Fibroblast of lung (primary cell): ENCODE measurements around the gene RNF14. TPM values are rescaled to one million over a fixed set of nuclear protein-coding genes. Genes with fewer than 3 reads are reported as not detected.
"Not testable (repeated sequence)": the region's sequence is repeated elsewhere in the genome, so short reads cannot be mapped to it uniquely, and the experiment has no call there.

Experiments
- DNase-seq, 2 donors: peaks; one replicate each; pipeline versions ENCODE4 v3.0.0 to v3.0.0-alpha.2; 2010; ENCODE audit warnings: low read depth in 2 of 2
- H2AFZ ChIP-seq: 2 replicates; pipeline ENCODE4 v1.5.1; 2012; ENCODE audit warnings: low read length, control low read depth, inconsistent platforms
- H3K27ac ChIP-seq: 2 replicates; pipeline ENCODE4 v1.5.1; 2011; ENCODE audit warnings: low read length, control low read depth; ENCODE audit not compliant: insufficient read depth
- H3K27me3 ChIP-seq: 2 replicates; pipeline ENCODE4 v1.5.1; 2011; ENCODE audit warnings: mild to moderate bottlenecking, low read length; ENCODE audit not compliant: control insufficient read depth, insufficient read depth
- H3K36me3 ChIP-seq: 2 replicates; pipeline ENCODE4 v1.5.1; 2011; ENCODE audit warnings: low read length; ENCODE audit not compliant: control insufficient read depth, insufficient read depth
- H3K4me1 ChIP-seq: 2 replicates; pipeline ENCODE4 v1.5.1; 2011; ENCODE audit warnings: low read length; ENCODE audit not compliant: control insufficient read depth, insufficient read depth; ENCODE audit errors: extremely low read depth
- H3K4me2 ChIP-seq: 2 replicates; pipeline ENCODE4 v1.5.1; 2011; ENCODE audit warnings: low read length, control low read depth; ENCODE audit not compliant: insufficient read depth; ENCODE audit errors: extremely low read depth
- H3K4me3 ChIP-seq, 4 experiments: fragments of 200-600 bp in 1 of 4; sonication (generic) in 1 of 4; replicated peaks in 1 of 4; 2 replicates each; pipeline ENCODE4 v1.5.1; 2011 to 2016; ENCODE audit warnings: low read length in 4 of 4, low read depth in 3 of 4, mild to moderate bottlenecking in 3 of 4, control low read depth in 2 of 4, inconsistent platforms in 1 of 4, mixed read lengths in 1 of 4; ENCODE audit not compliant: insufficient read depth in 1 of 4; ENCODE audit errors: control extremely low read depth in 1 of 4
- H3K79me2 ChIP-seq: 2 replicates; pipeline ENCODE4 v1.5.1; 2012; ENCODE audit warnings: mild to moderate bottlenecking, low read length, inconsistent platforms; ENCODE audit not compliant: control insufficient read depth, insufficient read depth
- H3K9ac ChIP-seq: 2 replicates; pipeline ENCODE4 v1.5.1; 2011; ENCODE audit warnings: mild to moderate bottlenecking, low read length, control low read depth; ENCODE audit not compliant: insufficient read depth
- H3K9me3 ChIP-seq: 2 replicates; pipeline ENCODE4 v1.5.1; 2012; ENCODE audit warnings: low read depth, low read length; ENCODE audit not compliant: control insufficient read depth, insufficient read depth
- H4K20me1 ChIP-seq: 2 replicates; pipeline ENCODE4 v1.5.1; 2011; ENCODE audit warnings: low read length; ENCODE audit not compliant: control insufficient read depth, insufficient read depth; ENCODE audit errors: extremely low read depth
- CTCF ChIP-seq, 2 donors: IDR thresholded peaks in 1 of 2; conservative IDR thresholded peaks in 1 of 2; 1 replicate in 1 of 2; 2 replicates in 1 of 2; pipeline ENCODE4 v1.5.1; 2011 to 2012; ENCODE audit warnings: low read length in 2 of 2, control low read depth in 1 of 2, inconsistent platforms in 1 of 2, low read depth in 1 of 2, mild to moderate bottlenecking in 1 of 2
- EZH2 ChIP-seq: IDR thresholded peaks from 2 replicates; pipeline ENCODE4 v1.5.1; 2012; ENCODE audit warnings: low read length, control low read depth, mild to moderate bottlenecking; ENCODE audit errors: missing control alignments
- polyA minus RNA-seq: library from RNA; depleted of rRNA, polyadenylated mRNA; stranded (reverse); fragments of >200 nt; gene quantifications from 2 replicates; pipeline ENCODE4 v1.2.3, GENCODE V29; 2011; ENCODE audit warnings: low replicate concordance
- polyA plus RNA-seq, 2 donors: library from polyadenylated mRNA; depleted of rRNA in 1 of 2; stranded (reverse) in 1 of 2; unstranded in 1 of 2; fragments of >200 nt; gene quantifications; 2 replicates each; pipeline ENCODE4 v1.2.1, GENCODE V29; 2011 to 2012; ENCODE audit warnings: missing spikeins in 1 of 2
- total RNA-seq: library from RNA; depleted of rRNA; stranded (reverse); fragments of >200 nt; gene quantifications from 2 replicates; pipeline ENCODE4 v1.2.1, GENCODE V29; 2014

RNF14 gene
- 49.1 and 62.9 TPM in 2 replicates for total RNA-seq
- 53.1 and 65.3 TPM in 2 replicates for polyA plus RNA-seq
- 51.9 and 63.9 TPM in 2 replicates for polyA plus RNA-seq (2012)
- polyA minus RNA-seq = 62.5 and 74.9 TPM in 2 replicates

- TF ChIP-seq EZH2 = no peak
- TF ChIP-seq CTCF (conservative IDR thresholded peaks at IDR 0.05 in 1 of 2, IDR thresholded peaks at IDR 0.05 in 1 of 2; ENCODE audit: low read depth in 1 of 2, low read length in 2 of 2) = peak; percentile 68 to 74
- Histone ChIP-seq H3K79me2 (peaks cover 22% of the 10 kb centered on the region), H4K20me1 (no peaks in the 10 kb centered on the region), H3K4me3 (peak within 1 kb of the TSS; percentile 70 to 95 (median 77)), H2AFZ (peak within 1 kb of the TSS; percentile 62), H3K36me3 (no peaks in the 10 kb centered on the region), H3K9ac (peak within 1 kb of the TSS; percentile 91), H3K4me2 (peak within 1 kb of the TSS; percentile 96), H3K27ac (peak within 1 kb of the TSS; percentile 93), H3K4me1 (peaks cover 12% of the 10 kb centered on the region), H3K9me3 (no peaks in the 10 kb centered on the region), H3K27me3 (no peaks in the 10 kb centered on the region)
- peak; percentile 92 for DNase-seq
Measured at GRCh38 chr5:141968914-141969608, at the start of gene RNF14. RNF14 (plus strand) TSS chr5:141969105; CDS start chr5:141973589, 4,484 bp downstream.

- peaks cover 3% of the 10 kb centered on the region for H3K79me2 ChIP-seq
- no peak overlapping the region for H3K27ac ChIP-seq
- no peak for DNase-seq
- H3K9me3 ChIP-seq = no peaks in the 10 kb centered on the region
- no peaks in the 10 kb centered on the region for H3K36me3 ChIP-seq
- TF ChIP-seq EZH2 (no peak), CTCF (conservative IDR thresholded peaks at IDR 0.05 in 1 of 2, IDR thresholded peaks at IDR 0.05 in 1 of 2; ENCODE audit: low read depth in 1 of 2, low read length in 2 of 2) (no peak)
- H2AFZ ChIP-seq = no peak overlapping the region
- H3K4me3 ChIP-seq = no peak overlapping the region
- H3K9ac ChIP-seq = no peak overlapping the region
- H3K4me1 ChIP-seq = peaks cover 4% of the 10 kb centered on the region
- H4K20me1 ChIP-seq = no peaks in the 10 kb centered on the region
- H3K4me2 ChIP-seq = no peak overlapping the region
- no peaks in the 10 kb centered on the region for H3K27me3 ChIP-seq
Measured at GRCh38 chr5:141919218-141920119, 49.4 kb upstream of the RNF14 start.

- H3K79me2 ChIP-seq = peaks cover 7% of the 10 kb centered on the region
- no peak overlapping the region for H3K27ac ChIP-seq
- peaks cover 3% of the 10 kb centered on the region for H3K36me3 ChIP-seq
- H3K27me3 ChIP-seq = no peaks in the 10 kb centered on the region
- no peak overlapping the region for H3K4me3 ChIP-seq
- H2AFZ ChIP-seq = no peak overlapping the region
- H3K9ac ChIP-seq = no peak overlapping the region
- DNase-seq = no peak
- H3K9me3 ChIP-seq = no peaks in the 10 kb centered on the region
- H3K4me1 ChIP-seq = peaks cover 6% of the 10 kb centered on the region
- H4K20me1 ChIP-seq = no peaks in the 10 kb centered on the region
- no peak for TF ChIP-seq CTCF (conservative IDR thresholded peaks at IDR 0.05 in 1 of 2, IDR thresholded peaks at IDR 0.05 in 1 of 2; ENCODE audit: low read depth in 1 of 2, low read length in 2 of 2)
- H3K4me2 ChIP-seq = no peak overlapping the region
Measured at GRCh38 chr5:141920771-141921170, 48.1 kb upstream of the RNF14 start.

GRCh38 chr5:141922827-141923447 lies 46.0 kb upstream of the RNF14 start:
- peak overlapping the region; percentile 92 for H3K9ac ChIP-seq
- H3K9me3 ChIP-seq, H3K4me1 ChIP-seq, H3K27me3 ChIP-seq, DNase-seq, H3K79me2 ChIP-seq, H4K20me1 ChIP-seq: not testable (repeated sequence)
- H3K4me3 ChIP-seq = peak overlapping the region; percentile 69 to 90 (median 88)
- peak overlapping the region; percentile 61 for H2AFZ ChIP-seq
- H3K36me3 ChIP-seq = peaks cover 12% of the 10 kb centered on the region
- H3K4me2 ChIP-seq = peak overlapping the region; percentile 99
- H3K27ac ChIP-seq = peak overlapping the region; percentile 94
